Large intestine (tissue), 3 donors: Measurements from ENCODE around the gene RERG. TPM values are rescaled to one million over a fixed set of nuclear protein-coding genes. Genes with fewer than 3 reads are reported as not detected.

Experiments used
- DNase-seq, 2 donors: peaks; one replicate each; pipeline versions ENCODE4 v3.0.0 to v3.0.0-alpha.2; 2013
- H3K27ac ChIP-seq: one replicate; pipeline ENCODE4 v1.5.1; 2013; ENCODE audit warnings: low read length
- H3K27me3 ChIP-seq: 2 replicates; pipeline ENCODE4 v1.6.1; 2013; ENCODE audit warnings: low read length; ENCODE audit not compliant: control insufficient read depth, insufficient read depth
- H3K36me3 ChIP-seq: 2 replicates; pipeline ENCODE4 v1.6.1; 2013; ENCODE audit warnings: low read length; ENCODE audit not compliant: control insufficient read depth, insufficient read depth
- H3K4me1 ChIP-seq: one replicate; pipeline ENCODE4 v1.6.1; 2013; ENCODE audit warnings: low read length; ENCODE audit not compliant: control insufficient read depth, insufficient read depth
- H3K4me3 ChIP-seq: one replicate; pipeline ENCODE4 v1.5.1; 2013; ENCODE audit warnings: low read length
- H3K9me3 ChIP-seq: one replicate; pipeline ENCODE4 v1.6.1; 2013; ENCODE audit warnings: mild to moderate bottlenecking, low read depth, low read length, moderate library complexity; ENCODE audit not compliant: control insufficient read depth
- WGBS: methylation state at CpG from one replicate; pipeline ENCODE4 v1.1.5; 2013; ENCODE audit warnings: low lambda C conversion rate; ENCODE audit not compliant: insufficient coverage; 5-methylcytosine and 5-hydroxymethylcytosine counted together
- polyA plus RNA-seq: library from polyadenylated mRNA; unstranded; fragments of 120-200 nt; gene quantifications from one replicate; pipeline ENCODE4 v1.2.1, GENCODE V29; 2013

The RERG gene
- polyA plus RNA-seq, 1 donor, result 6.8 TPM

DNA sequence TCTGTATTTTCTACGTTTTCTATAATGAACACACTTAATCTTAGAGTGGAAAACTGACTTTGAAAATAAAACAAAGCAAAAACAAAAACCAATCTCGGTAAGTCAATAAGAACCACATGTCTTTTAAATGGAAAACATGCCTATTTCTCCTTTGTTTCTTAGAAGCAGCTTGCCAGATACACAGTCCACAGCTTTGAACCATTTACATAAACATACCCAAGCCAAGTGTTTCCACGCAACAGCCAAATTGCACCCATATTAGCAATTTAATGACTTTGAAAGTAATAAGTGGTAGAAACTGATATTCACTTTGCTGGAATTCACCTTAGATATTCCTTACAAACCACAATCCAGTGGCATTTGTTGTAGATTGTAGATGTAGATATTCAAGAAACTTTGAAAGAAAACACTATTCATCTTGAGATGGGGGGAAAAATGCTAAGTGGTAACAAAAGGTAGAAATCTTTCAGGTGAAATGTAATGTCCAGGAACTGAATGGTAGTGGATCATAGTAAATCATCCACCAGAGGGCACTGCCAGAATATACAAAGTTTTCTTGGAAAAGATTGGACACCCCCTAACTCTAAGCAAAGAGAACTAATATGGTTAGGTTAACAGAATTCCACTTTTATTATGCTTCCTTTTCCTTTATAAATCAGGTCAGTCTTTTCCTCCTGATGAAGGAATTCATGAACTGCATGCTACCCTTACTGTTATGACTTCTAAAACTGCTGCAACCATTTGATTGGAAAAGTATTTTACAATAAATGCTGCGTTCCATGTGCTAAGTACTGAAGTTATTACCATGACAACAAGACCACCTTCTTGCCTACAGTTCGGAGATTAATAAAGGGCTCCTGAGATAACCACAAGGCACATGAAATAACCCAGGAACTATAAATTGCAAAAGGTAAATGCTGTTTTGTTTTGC is 69.8 kb downstream of the RERG start:
- Histone ChIP-seq H3K9me3 (no peaks in the 10 kb centered on the region), H3K36me3 (no peaks in the 10 kb centered on the region), H3K27ac (no peak overlapping the region), H3K4me3 (no peak overlapping the region), H3K27me3 (no peaks in the 10 kb centered on the region), H3K4me1 (no peaks in the 10 kb centered on the region)
- no peak for DNase-seq
- 60% methylated on average over 2 of the region's 5 CpGs for WGBS

DNA sequence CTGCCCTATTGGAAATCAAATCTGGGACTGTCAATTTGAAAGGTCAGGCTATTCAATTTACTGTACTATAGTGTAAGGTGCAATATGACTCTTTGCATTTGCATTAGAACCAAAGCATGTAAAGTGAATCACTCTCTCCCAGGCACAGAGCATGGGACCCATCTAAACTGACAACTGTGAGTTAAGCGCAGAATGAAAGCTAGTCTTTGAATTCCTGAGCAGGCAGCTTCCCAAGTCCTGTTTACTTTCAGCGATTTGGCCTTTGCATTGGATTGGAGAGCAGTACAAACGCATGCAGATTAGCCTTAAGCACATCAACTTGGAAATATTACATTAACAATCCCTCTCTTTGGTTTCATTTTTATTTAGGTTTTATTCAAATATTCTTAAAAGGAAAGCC is 74.6 kb downstream of the RERG start:
- no peak overlapping the region for H3K4me3 ChIP-seq
- H3K36me3 ChIP-seq, result no peaks in the 10 kb centered on the region
- 17% methylated on average over 1 of the region's 3 CpGs for WGBS
- H3K4me1 ChIP-seq, result no peaks in the 10 kb centered on the region
- no peaks in the 10 kb centered on the region for H3K9me3 ChIP-seq
- H3K27ac ChIP-seq, result no peak overlapping the region
- no peaks in the 10 kb centered on the region for H3K27me3 ChIP-seq
- DNase-seq, result no peak

DNA sequence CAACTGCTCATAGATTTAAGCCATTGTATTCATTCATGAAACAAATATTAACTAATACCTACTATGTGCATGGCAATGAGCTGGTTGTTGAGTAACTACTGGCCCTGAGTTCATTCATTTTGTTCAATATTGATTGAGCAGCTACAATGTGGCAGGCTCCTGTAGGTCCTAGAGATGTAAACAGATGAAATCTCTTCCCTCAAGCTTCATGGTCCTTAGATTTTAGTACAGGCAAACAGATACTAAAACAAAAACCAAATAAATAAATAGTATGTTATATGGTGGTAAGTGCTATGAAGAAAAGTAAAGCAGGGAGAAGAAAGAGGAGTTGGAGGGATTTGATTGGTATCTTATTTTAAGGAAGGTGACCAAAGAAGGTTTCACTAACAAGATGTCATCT is 77.8 kb downstream of the RERG start:
- Histone ChIP-seq H3K27ac (no peak overlapping the region), H3K9me3 (no peaks in the 10 kb centered on the region), H3K36me3 (no peaks in the 10 kb centered on the region), H3K4me1 (no peaks in the 10 kb centered on the region), H3K27me3 (no peaks in the 10 kb centered on the region), H3K4me3 (no peak overlapping the region)
- DNase-seq, result no peak

DNA sequence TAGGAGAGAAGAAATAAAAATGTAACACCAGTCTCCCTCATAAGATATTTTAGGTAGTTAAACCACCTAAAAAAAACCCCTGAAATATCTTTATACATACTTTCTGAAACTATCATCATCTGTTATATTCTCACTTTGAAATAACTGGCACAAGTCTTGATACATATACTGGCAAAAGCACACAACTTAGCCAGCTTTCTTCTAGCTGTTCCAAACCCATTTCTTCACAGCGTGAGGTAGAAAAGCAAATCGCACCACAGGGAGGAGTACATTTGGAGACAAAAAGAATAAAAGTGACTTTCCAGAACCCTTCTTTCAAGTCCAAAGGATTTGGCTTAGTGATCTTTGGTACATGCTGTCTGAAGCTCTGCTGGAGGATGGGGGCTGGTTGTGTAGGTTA is 78.5 kb downstream of the RERG start:
- no peak overlapping the region for H3K27ac ChIP-seq
- no peak for DNase-seq
- no peaks in the 10 kb centered on the region for H3K36me3 ChIP-seq
- H3K4me1 ChIP-seq, result no peaks in the 10 kb centered on the region
- H3K4me3 ChIP-seq, result no peak overlapping the region
- no CpG with 5 or more reads among the region's 2 CpGs for WGBS
- no peaks in the 10 kb centered on the region for H3K9me3 ChIP-seq
- no peaks in the 10 kb centered on the region for H3K27me3 ChIP-seq

DNA sequence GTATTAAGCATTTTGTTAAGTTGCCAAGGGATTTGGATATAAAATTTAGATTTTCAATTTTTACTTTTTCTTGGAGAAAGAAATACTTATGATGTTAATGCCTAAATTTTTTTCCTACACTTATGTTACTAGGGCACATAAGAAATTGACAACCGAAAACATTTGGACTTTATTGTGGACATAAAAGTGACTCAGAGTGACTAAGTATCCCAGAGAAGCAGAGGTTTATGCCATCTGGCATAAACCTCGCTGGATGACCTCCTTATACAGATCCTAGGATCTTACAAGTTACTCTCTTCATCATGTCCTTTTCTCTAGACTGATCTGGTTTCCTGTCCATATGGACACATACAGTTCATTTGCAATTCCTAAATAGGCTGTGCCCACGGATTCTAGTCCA is 89.8 kb downstream of the RERG start:
- DNase-seq, result no peak
- H3K4me3 ChIP-seq, result no peak overlapping the region
- H3K36me3 ChIP-seq, result no peaks in the 10 kb centered on the region
- H3K27ac ChIP-seq, result no peak overlapping the region
- WGBS, result no CpG with 5 or more reads among the region's 3 CpGs
- no peaks in the 10 kb centered on the region for H3K4me1 ChIP-seq
- no peaks in the 10 kb centered on the region for H3K9me3 ChIP-seq
- no peaks in the 10 kb centered on the region for H3K27me3 ChIP-seq

DNA sequence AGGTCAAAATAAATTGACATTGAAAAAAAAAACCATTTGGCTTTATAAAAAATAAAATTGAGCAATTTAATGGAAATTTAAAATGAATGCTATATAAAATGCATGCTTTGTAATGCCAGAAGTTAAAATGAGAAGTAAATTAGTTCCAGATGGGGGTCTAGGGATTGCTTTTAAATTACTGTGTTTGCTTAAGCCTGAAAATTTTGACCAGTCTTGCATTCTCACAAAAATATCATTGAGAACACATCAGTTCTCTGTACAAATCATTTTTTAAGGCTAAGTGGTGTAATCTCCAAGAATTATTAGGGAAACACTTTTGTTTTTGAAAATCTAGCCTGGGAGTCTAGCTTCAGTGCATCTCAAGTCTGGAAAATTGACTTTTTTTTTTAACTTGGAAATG is 90.7 kb downstream of the RERG start:
- H3K27ac ChIP-seq, result no peak overlapping the region
- no peaks in the 10 kb centered on the region for H3K27me3 ChIP-seq
- no peak for DNase-seq
- no peaks in the 10 kb centered on the region for H3K4me1 ChIP-seq
- no peak overlapping the region for H3K4me3 ChIP-seq
- H3K36me3 ChIP-seq, result no peaks in the 10 kb centered on the region
- no peaks in the 10 kb centered on the region for H3K9me3 ChIP-seq

DNA sequence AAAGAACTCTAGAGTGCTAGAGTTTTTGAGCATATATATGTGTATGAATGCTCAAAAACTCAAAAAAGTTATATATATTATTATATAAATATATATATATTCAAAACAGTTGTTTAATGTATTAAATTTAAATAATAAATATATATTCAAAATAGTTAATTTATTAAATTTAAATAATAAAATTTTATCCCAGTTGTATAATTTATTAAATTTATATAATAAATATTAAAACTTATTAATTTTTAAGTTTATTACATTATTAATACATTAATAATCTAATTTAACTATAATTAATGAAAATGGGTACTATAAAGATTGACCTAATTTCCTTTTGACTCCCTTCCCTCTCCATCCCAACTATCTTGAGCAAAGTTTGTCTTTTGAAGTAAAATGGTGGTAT is 97.8 kb downstream of the RERG start:
- Histone ChIP-seq H3K27ac (no peak overlapping the region), H3K27me3 (no peaks in the 10 kb centered on the region), H3K4me1 (no peaks in the 10 kb centered on the region), H3K36me3 (no peaks in the 10 kb centered on the region), H3K4me3 (no peak overlapping the region), H3K9me3 (no peaks in the 10 kb centered on the region)
- DNase-seq, result no peak

DNA sequence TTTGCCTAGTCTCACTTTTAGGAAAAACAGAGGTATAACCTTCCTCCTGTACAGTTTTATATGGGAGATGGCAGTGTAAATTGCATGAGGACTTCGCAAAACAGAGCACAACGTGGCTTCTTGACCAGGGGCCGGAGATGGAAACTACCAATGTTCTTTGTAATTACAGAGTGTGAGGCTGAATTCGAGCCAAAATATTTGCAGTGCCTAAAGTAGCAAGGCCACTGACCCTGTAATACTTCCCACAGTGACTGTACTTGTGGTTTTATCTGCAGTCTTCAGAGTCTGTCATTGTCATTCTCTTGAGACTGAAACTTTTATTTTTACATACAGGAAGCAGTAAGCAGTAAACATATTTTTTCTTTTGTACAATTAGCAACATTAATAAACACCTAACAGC is 98.9 kb downstream of the RERG start:
- Histone ChIP-seq H3K4me3 (no peak overlapping the region), H3K9me3 (no peaks in the 10 kb centered on the region), H3K4me1 (no peaks in the 10 kb centered on the region), H3K27me3 (no peaks in the 10 kb centered on the region), H3K36me3 (no peaks in the 10 kb centered on the region), H3K27ac (no peak overlapping the region)
- WGBS, result no CpG with 5 or more reads among the region's 4 CpGs
- no peak for DNase-seq

DNA sequence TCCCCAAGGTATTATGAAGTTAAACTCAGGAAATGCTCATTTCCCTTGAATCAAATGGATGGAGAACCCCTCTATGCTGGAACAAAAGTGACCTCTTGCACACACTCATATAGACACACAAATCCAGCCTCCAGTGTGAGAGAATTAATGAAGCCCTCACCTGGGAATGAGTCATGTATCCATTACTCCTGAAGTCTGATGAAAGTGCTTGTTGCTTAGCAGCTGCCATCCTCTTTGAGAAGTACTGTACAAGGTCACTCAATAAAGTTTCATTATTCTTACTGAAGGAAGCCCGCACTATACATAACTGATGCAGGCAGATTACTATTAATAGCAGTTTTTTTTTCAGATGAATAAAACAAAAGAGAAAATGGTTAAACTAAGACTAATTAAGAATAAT is 102.3 kb downstream of the RERG start:
- no peaks in the 10 kb centered on the region for H3K4me1 ChIP-seq
- H3K9me3 ChIP-seq, result no peaks in the 10 kb centered on the region
- DNase-seq, result no peak
- no peaks in the 10 kb centered on the region for H3K27me3 ChIP-seq
- WGBS, result no CpG with 5 or more reads among the region's 1 CpG
- H3K4me3 ChIP-seq, result no peak overlapping the region
- no peaks in the 10 kb centered on the region for H3K36me3 ChIP-seq
- H3K27ac ChIP-seq, result no peak overlapping the region

DNA sequence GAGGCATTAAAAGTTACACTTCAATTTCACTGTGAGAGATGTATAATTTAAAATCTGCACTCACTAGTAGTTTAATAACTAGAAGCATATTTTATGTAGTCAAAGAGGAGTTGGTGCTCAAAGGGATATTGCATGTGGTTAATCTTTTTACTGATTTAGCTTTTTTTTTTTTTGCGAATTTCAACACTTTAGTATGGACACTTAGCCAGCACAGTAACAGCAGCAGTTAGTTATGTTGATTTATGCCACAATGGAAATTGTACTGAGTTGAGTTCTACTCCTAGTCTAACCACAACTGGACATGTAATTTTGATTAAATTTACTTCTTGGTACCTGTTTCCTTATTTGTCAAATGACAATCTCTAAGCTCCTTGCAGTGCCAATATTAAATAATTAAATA is 104.2 kb downstream of the RERG start:
- DNase-seq, result no peak
- no peaks in the 10 kb centered on the region for H3K27me3 ChIP-seq
- no peak overlapping the region for H3K4me3 ChIP-seq
- no CpG with 5 or more reads among the region's 1 CpG for WGBS
- H3K9me3 ChIP-seq, result no peaks in the 10 kb centered on the region
- no peaks in the 10 kb centered on the region for H3K36me3 ChIP-seq
- no peaks in the 10 kb centered on the region for H3K4me1 ChIP-seq
- no peak overlapping the region for H3K27ac ChIP-seq

DNA sequence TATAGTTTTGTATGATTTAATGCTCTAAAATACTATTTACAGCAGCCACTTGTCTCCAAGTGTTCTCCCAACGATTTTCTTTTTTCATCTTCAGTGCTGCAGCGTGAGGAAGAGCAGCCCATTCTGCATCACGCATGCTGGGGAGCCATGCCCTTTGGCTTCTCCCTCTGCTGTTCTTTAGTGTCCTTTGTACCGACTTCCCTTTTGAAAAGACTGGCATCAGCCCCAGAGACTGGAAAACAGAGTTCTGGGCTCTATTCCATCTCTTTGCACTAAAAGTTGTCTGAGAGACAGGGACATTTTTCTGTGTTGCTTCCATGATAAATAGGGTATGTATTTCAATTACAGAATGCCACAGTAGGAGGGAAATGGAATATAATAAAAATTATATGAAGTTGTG is 105.1 kb downstream of the RERG start:
- H3K9me3 ChIP-seq, result no peaks in the 10 kb centered on the region
- WGBS, result 83% methylated on average over 2 of the region's 4 CpGs
- DNase-seq, result no peak
- no peaks in the 10 kb centered on the region for H3K4me1 ChIP-seq
- H3K36me3 ChIP-seq, result no peaks in the 10 kb centered on the region
- H3K4me3 ChIP-seq, result no peak overlapping the region
- H3K27me3 ChIP-seq, result no peaks in the 10 kb centered on the region
- H3K27ac ChIP-seq, result no peak overlapping the region
